Epithelial cell of proximal tubule (primary cell): Measurements from ENCODE around the gene GPD1L. TPM values are rescaled to one million over a fixed set of nuclear protein-coding genes. Genes with fewer than 3 reads are reported as not detected.
A peak's percentile ranks its signal among the peaks of the same experiment; 100 is the strongest.

ENCODE experiments used
- DNase-seq: peaks from one replicate; pipeline ENCODE4 v3.0.0-alpha.2; 2011; ENCODE audit warnings: low read depth
- H3K4me3 ChIP-seq: 2 replicates; pipeline ENCODE4 v1.5.1; 2011; ENCODE audit warnings: low read depth, mild to moderate bottlenecking, low read length
- CTCF ChIP-seq: conservative IDR thresholded peaks from 2 replicates; pipeline ENCODE4 v1.5.1; 2012; ENCODE audit warnings: low read depth, mild to moderate bottlenecking, low read length
- total RNA-seq: library from RNA; depleted of rRNA; stranded (reverse); fragments of >200 nt; gene quantifications from 2 replicates; pipeline ENCODE4 v1.2.3, GENCODE V29; 2015

The GPD1L gene
- total RNA-seq, 1 donor from 2014 or later = 5.8 TPM

- DNase-seq = no peak
- no peak overlapping the region for H3K4me3 ChIP-seq
- no peak for TF ChIP-seq CTCF
Measured at GRCh38 chr3:32147509-32147908, 41.1 kb downstream of the GPD1L start.

GRCh38 chr3:32147933-32148332 lies 41.5 kb downstream of the GPD1L start:
- no peak for DNase-seq
- peak; percentile 41 for TF ChIP-seq CTCF
- H3K4me3 ChIP-seq = no peak overlapping the region

- no peak overlapping the region for H3K4me3 ChIP-seq
- no peak for TF ChIP-seq CTCF
- DNase-seq = no peak
Measured at GRCh38 chr3:32148351-32148750, 41.9 kb downstream of the GPD1L start.

- no peak for TF ChIP-seq CTCF
- DNase-seq = no peak
- H3K4me3 ChIP-seq = no peak overlapping the region
Measured at GRCh38 chr3:32153414-32154204, 47.2 kb downstream of the GPD1L start.

GRCh38 chr3:32154205-32154579 lies 47.8 kb downstream of the GPD1L start:
- no peak for DNase-seq
- peak; percentile 60 for TF ChIP-seq CTCF
- no peak overlapping the region for H3K4me3 ChIP-seq

- no peak for TF ChIP-seq CTCF
- no peak overlapping the region for H3K4me3 ChIP-seq
- no peak for DNase-seq
Measured at GRCh38 chr3:32155117-32155516, 48.7 kb downstream of the GPD1L start.

GRCh38 chr3:32157600-32158264 lies 51.3 kb downstream of the GPD1L start:
- no peak for TF ChIP-seq CTCF
- DNase-seq = no peak
- H3K4me3 ChIP-seq = no peak overlapping the region
